Esophagus squamous epithelium (tissue), 4 donors: Measurements from ENCODE around the gene TBXT.

ENCODE experiments used
- CTCF ChIP-seq, 6 experiments: fragments of 450-650 bp in 4 of 6; fragments of 200-600 bp in 2 of 6; sonication (generic) in 2 of 6; IDR thresholded peaks; one replicate each; pipeline ENCODE4 v1.5.1; 2016 to 2019; ENCODE audit warnings: antibody characterized with exemption in 6 of 6, mild to moderate bottlenecking in 4 of 6, moderate library complexity in 4 of 6
- POLR2A ChIP-seq, 4 donors: fragments of 450-650 bp; IDR thresholded peaks; one replicate each; pipeline ENCODE4 v1.6.1; 2017; ENCODE audit warnings: antibody characterized with exemption in 4 of 4, mild to moderate bottlenecking in 4 of 4, moderate library complexity in 3 of 4

GRCh38 chr6:166153966-166154365, 13.7 kb downstream of the TBXT start:
- TF ChIP-seq POLR2A (IDR thresholded peaks at IDR 0.05) (no peak), CTCF (IDR thresholded peaks at IDR 0.05) (no peak)
